ENCODE data around the gene FOXA2.

The FOXA2 gene

GRCh38 chr20:22545045-22545444 is 39.3 kb downstream of the FOXA2 start:
- H3K4me1 Mint-ChIP-seq (ENCODE audit: low read depth) = no peaks in the 10 kb centered on the region
- no peak for DNase-seq
- peaks cover 16% of the 10 kb centered on the region for H3K9me3 Mint-ChIP-seq
- peaks cover 4% of the 10 kb centered on the region for H3K27me3 Mint-ChIP-seq
- H3K4me3 Mint-ChIP-seq = no peak overlapping the region
- H3K36me3 Mint-ChIP-seq (ENCODE audit: low read depth) = no peaks in the 10 kb centered on the region
- no peak overlapping the region for H3K27ac Mint-ChIP-seq

DNA sequence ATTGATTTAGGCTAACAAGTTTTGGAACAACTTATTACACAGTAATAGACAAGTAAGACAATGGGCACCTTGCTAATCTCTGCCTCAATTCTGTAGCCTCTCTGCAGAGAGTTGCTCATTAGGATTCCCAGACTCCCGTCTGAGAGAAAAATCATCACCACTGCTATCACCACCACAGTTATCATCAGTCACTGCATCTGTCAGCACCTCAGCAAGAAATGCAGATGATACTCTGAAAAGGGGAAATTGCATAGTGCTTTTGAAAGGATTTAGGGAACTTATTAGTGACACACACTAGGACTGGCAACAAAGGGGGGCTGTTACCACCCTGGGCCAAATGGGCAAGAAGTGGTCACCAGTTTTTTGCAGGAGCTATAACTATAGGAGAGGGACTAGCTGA is 39.9 kb downstream of the FOXA2 start:
- DNase-seq = no peak
- Mint-ChIP-seq H3K27ac (no peak overlapping the region), H3K4me3 (no peak overlapping the region), H3K36me3 (ENCODE audit: low read depth) (no peaks in the 10 kb centered on the region), H3K4me1 (ENCODE audit: low read depth) (no peaks in the 10 kb centered on the region), H3K9me3 (peaks cover 16% of the 10 kb centered on the region), H3K27me3 (peaks cover 4% of the 10 kb centered on the region)

GRCh38 chr20:22542427-22542826 is 41.9 kb downstream of the FOXA2 start:
- H3K4me3 Mint-ChIP-seq = no peak overlapping the region
- no peak overlapping the region for H3K27ac Mint-ChIP-seq
- H3K4me1 Mint-ChIP-seq (ENCODE audit: low read depth) = no peaks in the 10 kb centered on the region
- H3K36me3 Mint-ChIP-seq (ENCODE audit: low read depth) = no peaks in the 10 kb centered on the region
- DNase-seq = no peak
- H3K9me3 Mint-ChIP-seq = peaks cover 19% of the 10 kb centered on the region
- peaks cover 2% of the 10 kb centered on the region for H3K27me3 Mint-ChIP-seq

DNA sequence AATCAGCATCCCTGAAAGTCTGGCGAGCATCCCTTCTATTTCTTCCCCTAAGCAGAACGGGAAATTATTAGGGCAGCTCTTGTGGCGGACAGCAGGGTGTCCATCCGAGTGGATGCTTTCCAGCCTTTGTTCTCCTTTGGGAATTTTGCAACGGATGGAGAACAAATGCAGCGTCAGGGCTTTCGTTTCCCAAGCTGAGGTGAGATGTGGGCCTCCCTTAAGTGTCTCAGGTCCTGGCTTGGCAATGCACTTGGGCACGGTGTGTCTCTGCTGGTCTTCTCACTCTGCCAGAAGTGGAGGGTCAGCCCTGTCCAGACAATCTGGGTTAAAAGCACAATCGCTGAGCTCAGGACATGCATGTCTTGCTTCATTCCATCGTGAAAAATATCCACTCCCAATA is 43.5 kb downstream of the FOXA2 start:
- Mint-ChIP-seq H3K27ac (no peak overlapping the region), H3K4me1 (ENCODE audit: low read depth) (no peaks in the 10 kb centered on the region), H3K9me3 (peaks cover 18% of the 10 kb centered on the region), H3K27me3 (no peaks in the 10 kb centered on the region), H3K36me3 (ENCODE audit: low read depth) (no peaks in the 10 kb centered on the region), H3K4me3 (no peak overlapping the region)
- DNase-seq = no peak

GRCh38 chr20:22536956-22537756 is 47.2 kb downstream of the FOXA2 start:
- no peaks in the 10 kb centered on the region for H3K27me3 Mint-ChIP-seq
- no peak for DNase-seq
- H3K9me3 Mint-ChIP-seq = peaks cover 16% of the 10 kb centered on the region
- H3K27ac Mint-ChIP-seq = no peak overlapping the region
- no peaks in the 10 kb centered on the region for H3K4me1 Mint-ChIP-seq (ENCODE audit: low read depth)
- no peak overlapping the region for H3K4me3 Mint-ChIP-seq
- H3K36me3 Mint-ChIP-seq (ENCODE audit: low read depth) = no peaks in the 10 kb centered on the region

GRCh38 chr20:22536141-22536828 is 48.1 kb downstream of the FOXA2 start:
- Mint-ChIP-seq H3K27ac (no peak overlapping the region), H3K27me3 (no peaks in the 10 kb centered on the region)

GRCh38 chr20:22535483-22535882 is 48.9 kb downstream of the FOXA2 start:
- Mint-ChIP-seq H3K9me3 (peaks cover 14% of the 10 kb centered on the region), H3K4me3 (no peak overlapping the region), H3K27me3 (no peaks in the 10 kb centered on the region), H3K27ac (no peak overlapping the region), H3K36me3 (ENCODE audit: low read depth) (no peaks in the 10 kb centered on the region), H3K4me1 (ENCODE audit: low read depth) (no peaks in the 10 kb centered on the region)
- no peak for DNase-seq

More at GRCh38 chr20:22536141-22536828, 48.1 kb downstream of the FOXA2 start:
- no peaks in the 10 kb centered on the region for H3K4me1 Mint-ChIP-seq (ENCODE audit: low read depth)
- H3K9me3 Mint-ChIP-seq = peaks cover 16% of the 10 kb centered on the region
- H3K36me3 Mint-ChIP-seq (ENCODE audit: low read depth) = no peaks in the 10 kb centered on the region
- DNase-seq = no peak
- no peak overlapping the region for H3K4me3 Mint-ChIP-seq

DNA sequence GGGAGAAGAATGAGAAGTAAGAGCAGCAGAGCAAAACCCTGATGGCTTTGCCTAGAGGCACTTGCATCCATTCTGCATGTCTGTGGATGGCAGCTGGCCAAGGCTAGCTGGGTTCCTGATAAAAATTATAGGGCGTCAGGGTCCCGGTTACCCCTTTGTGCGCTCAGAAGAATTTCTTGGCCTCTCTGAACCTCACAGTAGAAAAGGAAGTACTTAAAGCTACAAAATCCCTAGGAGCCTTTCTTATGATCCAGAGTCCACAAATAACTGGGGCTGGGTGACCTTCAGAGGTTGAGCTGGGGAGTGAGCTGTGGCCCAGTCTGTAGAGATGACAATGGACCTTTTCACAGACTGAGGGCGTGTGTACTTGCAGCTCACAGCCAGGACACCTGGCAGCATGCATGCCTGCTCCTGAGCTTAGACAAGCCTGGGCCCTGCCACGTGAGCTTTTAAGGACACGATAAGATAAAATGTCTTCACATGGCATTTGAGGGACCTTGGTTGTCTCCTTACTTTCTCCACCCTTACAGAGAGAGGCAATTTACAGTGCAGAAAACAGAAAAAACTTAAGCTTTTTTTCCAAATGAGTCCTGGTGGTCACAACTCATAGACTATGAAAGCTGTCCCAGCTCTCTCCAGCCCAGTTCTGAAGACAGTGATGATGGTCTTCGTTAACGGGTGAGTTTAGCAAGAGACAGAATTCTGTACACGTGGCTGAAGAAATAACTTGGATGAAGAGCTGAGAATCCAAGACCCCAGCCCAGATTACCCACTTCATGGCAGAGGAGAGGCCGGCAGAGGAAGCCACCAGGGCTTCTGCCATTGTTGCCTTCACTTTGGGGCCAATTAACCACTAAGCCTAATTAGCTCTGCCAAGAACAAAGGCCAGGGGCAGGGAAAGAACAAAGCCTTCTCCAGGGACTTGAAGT is 50.3 kb downstream of the FOXA2 start:
- H3K4me3 Mint-ChIP-seq = no peak overlapping the region
- no peaks in the 10 kb centered on the region for H3K27me3 Mint-ChIP-seq
- no peaks in the 10 kb centered on the region for H3K4me1 Mint-ChIP-seq (ENCODE audit: low read depth)
- peaks cover 10% of the 10 kb centered on the region for H3K9me3 Mint-ChIP-seq
- DNase-seq = no peak
- no peaks in the 10 kb centered on the region for H3K36me3 Mint-ChIP-seq (ENCODE audit: low read depth)
- no peak overlapping the region for H3K27ac Mint-ChIP-seq

GRCh38 chr20:22532598-22532997 is 51.8 kb downstream of the FOXA2 start:
- Mint-ChIP-seq H3K27ac (no peak overlapping the region), H3K9me3 (peaks cover 6% of the 10 kb centered on the region), H3K36me3 (ENCODE audit: low read depth) (no peaks in the 10 kb centered on the region), H3K27me3 (no peaks in the 10 kb centered on the region), H3K4me1 (ENCODE audit: low read depth) (no peaks in the 10 kb centered on the region), H3K4me3 (no peak overlapping the region)
- no peak for DNase-seq

DNA sequence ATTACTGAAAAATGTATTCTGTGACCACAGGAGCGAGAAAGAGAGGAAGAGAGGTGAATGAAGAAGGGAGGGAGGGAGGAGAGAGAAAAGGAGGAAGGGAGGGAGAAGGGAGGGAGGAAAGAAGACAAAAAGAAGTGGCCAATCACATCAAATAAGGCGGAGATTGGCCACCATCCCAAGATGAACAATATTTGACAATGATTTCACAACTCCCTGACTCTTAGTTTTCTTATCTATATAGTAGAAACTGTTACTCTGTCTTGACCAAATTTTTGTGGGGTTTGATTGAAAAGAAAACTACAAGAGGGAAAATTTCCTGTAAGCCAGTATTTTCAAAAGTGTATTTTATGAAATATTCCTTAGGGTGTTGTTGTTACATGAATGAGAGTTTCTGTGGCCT is 52.6 kb downstream of the FOXA2 start:
- Mint-ChIP-seq H3K27me3 (no peaks in the 10 kb centered on the region), H3K4me3 (no peak overlapping the region), H3K4me1 (ENCODE audit: low read depth) (no peaks in the 10 kb centered on the region), H3K27ac (no peak overlapping the region), H3K36me3 (ENCODE audit: low read depth) (no peaks in the 10 kb centered on the region), H3K9me3 (peaks cover 4% of the 10 kb centered on the region)
- DNase-seq = no peak

GRCh38 chr20:22531056-22531615 is 53.2 kb downstream of the FOXA2 start:
- no peak for DNase-seq
- Mint-ChIP-seq H3K9me3 (peaks cover 1% of the 10 kb centered on the region), H3K27me3 (no peaks in the 10 kb centered on the region), H3K27ac (no peak overlapping the region), H3K4me1 (ENCODE audit: low read depth) (no peaks in the 10 kb centered on the region), H3K4me3 (no peak overlapping the region), H3K36me3 (ENCODE audit: low read depth) (no peaks in the 10 kb centered on the region)

Data from activated T-cell treated with anti-CD3 and anti-CD28 coated beads, Interleukin-2, amount 50 U/mL, for 24 hours (primary cell).